WTC11 (cell line): Measurements from ENCODE around the gene PMS1. TPM values are rescaled to one million over a fixed set of nuclear protein-coding genes. Genes with fewer than 3 reads are reported as not detected.

Experiments
- ATAC-seq: fragments of 200-7000 bp; cut with Tn5 transposase; 2 replicates; pipeline ENCODE4 v1.10.0; 2021; ENCODE audit warnings: mild to moderate bottlenecking, moderate library complexity
- CTCF ChIA-PET: fragments of 300-600 bp; sonication (Branson Sonifier 250); formaldehyde crosslinking; loops from one replicate; lab custom pipeline; 2021; ENCODE audit warnings: antibody characterized with exemption; lab: Charles Lee
- POLR2A ChIA-PET: fragments of 350-600 bp; sonication (Branson Sonifier 250); formaldehyde crosslinking; loops from one replicate; lab custom pipeline; 2021; ENCODE audit warnings: antibody characterized with exemption; lab: Charles Lee
- DNase-seq: peaks from one replicate; pipeline ENCODE4 v3.0.0; 2021; ENCODE audit warnings: low spot score
- H3K27ac Mint-ChIP-seq: 2 replicates; pipeline ENCODE4 v1.8.0; 2021; ENCODE audit warnings: mixed read lengths
- H3K27me3 Mint-ChIP-seq: 2 replicates; pipeline ENCODE4 v1.8.0; 2021; ENCODE audit warnings: low read depth, mild to moderate bottlenecking, moderate library complexity, mixed read lengths
- H3K36me3 Mint-ChIP-seq: 2 replicates; pipeline ENCODE4 v1.8.0; 2021; ENCODE audit warnings: mixed read lengths
- H3K4me1 Mint-ChIP-seq: 2 replicates; pipeline ENCODE4 v1.8.0; 2022; ENCODE audit warnings: mixed read lengths
- H3K4me3 Mint-ChIP-seq: 2 replicates; pipeline ENCODE4 v1.8.0; 2021; ENCODE audit warnings: mild to moderate bottlenecking, moderate library complexity, mixed read lengths
- H3K9me3 Mint-ChIP-seq: 2 replicates; pipeline ENCODE4 v1.8.0; 2021; ENCODE audit warnings: mixed read lengths
- ATF1 ChIP-seq: sonication (generic); formaldehyde crosslinking; IDR thresholded peaks from 2 replicates; pipeline ENCODE4 v1.8.1; 2023; ENCODE audit warnings: mild to moderate bottlenecking, moderate library complexity, missing genetic modification reagents
- CBFB ChIP-seq: sonication (generic); formaldehyde crosslinking; IDR thresholded peaks from 2 replicates; pipeline ENCODE4 v1.8.1; 2022; ENCODE audit warnings: mild to moderate bottlenecking, low read depth, missing genetic modification reagents
- ELF4 ChIP-seq: sonication (generic); formaldehyde crosslinking; IDR thresholded peaks from 2 replicates; pipeline ENCODE4 v1.8.1; 2022; ENCODE audit warnings: low read depth, mild to moderate bottlenecking, moderate library complexity, missing genetic modification reagents
- NR2C2 ChIP-seq: sonication (generic); formaldehyde crosslinking; IDR thresholded peaks from 2 replicates; pipeline ENCODE4 v1.8.0; 2022; ENCODE audit warnings: mild to moderate bottlenecking, missing genetic modification reagents
- RORB ChIP-seq: fragments of 250-450 bp; sonication (Bioruptor Pico); IDR thresholded peaks from 2 replicates; pipeline ENCODE4 v1.9.0; 2021; ENCODE audit warnings: mild to moderate bottlenecking
- SMAD3 ChIP-seq: sonication (generic); formaldehyde crosslinking; IDR thresholded peaks from 2 replicates; pipeline ENCODE4 v1.8.0; 2022; ENCODE audit warnings: missing genetic modification reagents, mild to moderate bottlenecking, borderline replicate concordance
- SMAD4 ChIP-seq: sonication (generic); formaldehyde crosslinking; IDR thresholded peaks from 2 replicates; pipeline ENCODE4 v1.8.0; 2022; ENCODE audit warnings: mild to moderate bottlenecking, missing genetic modification reagents
- ZNF138 ChIP-seq: sonication (generic); formaldehyde crosslinking; conservative IDR thresholded peaks from 2 replicates; pipeline ENCODE4 v1.8.1; 2022; ENCODE audit warnings: mild to moderate bottlenecking, moderate library complexity, missing genetic modification reagents
- ZNF263 ChIP-seq: sonication (generic); formaldehyde crosslinking; IDR thresholded peaks from 2 replicates; pipeline ENCODE4 v1.8.1; 2022; ENCODE audit warnings: low read depth, mild to moderate bottlenecking, moderate library complexity, missing genetic modification reagents
- ZNF396 ChIP-seq: fragments of 250-450 bp; sonication (Bioruptor Pico); IDR thresholded peaks from 2 replicates; pipeline ENCODE4 v1.8.0; 2021; ENCODE audit warnings: mild to moderate bottlenecking, moderate library complexity, borderline replicate concordance
- ZNF416 ChIP-seq: fragments of 250-450 bp; sonication (Bioruptor Pico); IDR thresholded peaks from 2 replicates; pipeline ENCODE4 v1.9.0; 2021; ENCODE audit warnings: mild to moderate bottlenecking, inconsistent platforms
- total RNA-seq: library from RNA; stranded (reverse); gene quantifications from 3 replicates; pipeline ENCODE4 v1.2.3, GENCODE V29; 2021
- TF ChIP-seq, protein P1 (sequence below): sonication (generic); formaldehyde crosslinking; IDR thresholded peaks from 2 replicates; pipeline ENCODE4 v1.8.1; 2023; ENCODE audit warnings: mild to moderate bottlenecking, missing genetic modification reagents, borderline replicate concordance
- TF ChIP-seq, protein P2 (sequence below): fragments of 250-450 bp; sonication (Bioruptor Pico); IDR thresholded peaks from 2 replicates; pipeline ENCODE4 v1.9.0; 2021; ENCODE audit warnings: mild to moderate bottlenecking, borderline replicate concordance
- TF ChIP-seq, protein P3 (sequence below): sonication (generic); formaldehyde crosslinking; IDR thresholded peaks from 2 replicates; pipeline ENCODE4 v1.8.0; 2022; ENCODE audit warnings: mild to moderate bottlenecking, missing genetic modification reagents
- TF ChIP-seq, protein P4 (sequence below): fragments of 200-600 bp; IDR thresholded peaks from 2 replicates; pipeline ENCODE4 v1.8.0; 2022; ENCODE audit warnings: antibody characterized with exemption
- TF ChIP-seq, protein P5 (sequence below): sonication (generic); formaldehyde crosslinking; IDR thresholded peaks from 2 replicates; pipeline ENCODE4 v1.8.1; 2022; ENCODE audit warnings: low read depth, mild to moderate bottlenecking, moderate library complexity, missing genetic modification reagents, borderline replicate concordance
- TF ChIP-seq, protein P6 (sequence below): fragments of 250-450 bp; sonication (Bioruptor Pico); IDR thresholded peaks from 2 replicates; pipeline ENCODE4 v1.9.0; 2021; ENCODE audit warnings: mild to moderate bottlenecking
- TF ChIP-seq, protein P7 (sequence below): sonication (generic); formaldehyde crosslinking; IDR thresholded peaks from 2 replicates; pipeline ENCODE4 v1.8.0; 2022; ENCODE audit warnings: mild to moderate bottlenecking, missing genetic modification reagents
- TF ChIP-seq, protein P8 (sequence below): sonication (generic); formaldehyde crosslinking; IDR thresholded peaks from 2 replicates; pipeline ENCODE4 v1.8.1; 2022; ENCODE audit warnings: mild to moderate bottlenecking, moderate library complexity, missing genetic modification reagents

PMS1 gene
- total RNA-seq, 1 experiment from 2014 or later: 49.8 TPM

DNA sequence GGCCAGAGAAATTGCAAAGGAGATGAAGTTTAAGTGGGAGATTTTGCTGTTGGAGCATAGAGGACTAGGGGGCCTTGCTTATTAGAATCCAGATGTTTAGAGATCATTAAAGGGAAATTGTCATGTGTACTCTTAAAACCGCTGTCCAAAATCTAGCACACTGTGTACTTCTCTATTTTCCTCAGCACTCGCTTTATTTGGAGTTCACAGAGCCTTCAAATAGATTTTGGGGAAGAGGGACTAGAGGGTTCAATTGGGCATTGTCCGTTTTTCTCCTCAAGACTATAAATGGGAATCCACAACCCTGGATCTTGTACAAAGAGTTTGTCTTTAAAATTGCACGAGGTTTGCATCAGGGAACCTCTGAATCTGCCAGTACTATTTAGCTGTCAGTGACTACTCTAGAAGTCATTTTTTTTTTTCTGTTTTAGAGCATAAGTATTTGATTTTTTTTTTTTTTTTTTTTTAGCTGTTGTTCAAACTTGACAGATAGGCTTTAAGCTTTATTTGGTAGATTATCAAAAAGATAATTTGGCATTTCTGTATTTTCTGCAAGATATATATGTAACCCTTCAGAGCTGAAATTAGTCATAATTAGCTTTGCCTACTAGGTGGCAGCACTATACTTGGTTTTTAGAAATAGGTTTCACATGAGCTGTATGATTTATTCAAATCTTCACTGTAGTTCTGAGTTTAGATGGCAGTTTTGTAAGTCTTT, 14.2 kb downstream of the PMS1 start:
- no peaks in the 10 kb centered on the region for H3K4me1 Mint-ChIP-seq
- no peak overlapping the region for H3K27ac Mint-ChIP-seq
- ATAC-seq (no peak), DNase-seq (no peak)
- H3K36me3 Mint-ChIP-seq: peaks cover 39% of the 10 kb centered on the region
- H3K9me3 Mint-ChIP-seq: no peaks in the 10 kb centered on the region
- no peaks in the 10 kb centered on the region for H3K27me3 Mint-ChIP-seq
- ChIA-PET CTCF (interaction anchor here (0.6 to 1.2 kb wide), 9 partner anchors 10 to 1489 kb away, joined by 3 to 10 read pairs (median 4); partner anchors contain the start of gene OSGEPL1), POLR2A (interaction anchor here (0.6 kb wide), 1 partner anchor 1152 kb away, joined by 4 read pairs; no protein-coding TSS in a partner anchor)
- H3K4me3 Mint-ChIP-seq: no peak overlapping the region
- TF ChIP-seq SMAD3 (CRISPR knock-in tag): no peak
- TF ChIP-seq, protein P1, sequence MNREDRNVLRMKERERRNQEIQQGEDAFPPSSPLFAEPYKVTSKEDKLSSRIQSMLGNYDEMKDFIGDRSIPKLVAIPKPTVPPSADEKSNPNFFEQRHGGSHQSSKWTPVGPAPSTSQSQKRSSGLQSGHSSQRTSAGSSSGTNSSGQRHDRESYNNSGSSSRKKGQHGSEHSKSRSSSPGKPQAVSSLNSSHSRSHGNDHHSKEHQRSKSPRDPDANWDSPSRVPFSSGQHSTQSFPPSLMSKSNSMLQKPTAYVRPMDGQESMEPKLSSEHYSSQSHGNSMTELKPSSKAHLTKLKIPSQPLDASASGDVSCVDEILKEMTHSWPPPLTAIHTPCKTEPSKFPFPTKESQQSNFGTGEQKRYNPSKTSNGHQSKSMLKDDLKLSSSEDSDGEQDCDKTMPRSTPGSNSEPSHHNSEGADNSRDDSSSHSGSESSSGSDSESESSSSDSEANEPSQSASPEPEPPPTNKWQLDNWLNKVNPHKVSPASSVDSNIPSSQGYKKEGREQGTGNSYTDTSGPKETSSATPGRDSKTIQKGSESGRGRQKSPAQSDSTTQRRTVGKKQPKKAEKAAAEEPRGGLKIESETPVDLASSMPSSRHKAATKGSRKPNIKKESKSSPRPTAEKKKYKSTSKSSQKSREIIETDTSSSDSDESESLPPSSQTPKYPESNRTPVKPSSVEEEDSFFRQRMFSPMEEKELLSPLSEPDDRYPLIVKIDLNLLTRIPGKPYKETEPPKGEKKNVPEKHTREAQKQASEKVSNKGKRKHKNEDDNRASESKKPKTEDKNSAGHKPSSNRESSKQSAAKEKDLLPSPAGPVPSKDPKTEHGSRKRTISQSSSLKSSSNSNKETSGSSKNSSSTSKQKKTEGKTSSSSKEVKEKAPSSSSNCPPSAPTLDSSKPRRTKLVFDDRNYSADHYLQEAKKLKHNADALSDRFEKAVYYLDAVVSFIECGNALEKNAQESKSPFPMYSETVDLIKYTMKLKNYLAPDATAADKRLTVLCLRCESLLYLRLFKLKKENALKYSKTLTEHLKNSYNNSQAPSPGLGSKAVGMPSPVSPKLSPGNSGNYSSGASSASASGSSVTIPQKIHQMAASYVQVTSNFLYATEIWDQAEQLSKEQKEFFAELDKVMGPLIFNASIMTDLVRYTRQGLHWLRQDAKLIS (CRISPR knock-in tag): no peak
- TF ChIP-seq ZNF396 (CRISPR knock-in tag): no peak
- TF ChIP-seq, protein P2, sequence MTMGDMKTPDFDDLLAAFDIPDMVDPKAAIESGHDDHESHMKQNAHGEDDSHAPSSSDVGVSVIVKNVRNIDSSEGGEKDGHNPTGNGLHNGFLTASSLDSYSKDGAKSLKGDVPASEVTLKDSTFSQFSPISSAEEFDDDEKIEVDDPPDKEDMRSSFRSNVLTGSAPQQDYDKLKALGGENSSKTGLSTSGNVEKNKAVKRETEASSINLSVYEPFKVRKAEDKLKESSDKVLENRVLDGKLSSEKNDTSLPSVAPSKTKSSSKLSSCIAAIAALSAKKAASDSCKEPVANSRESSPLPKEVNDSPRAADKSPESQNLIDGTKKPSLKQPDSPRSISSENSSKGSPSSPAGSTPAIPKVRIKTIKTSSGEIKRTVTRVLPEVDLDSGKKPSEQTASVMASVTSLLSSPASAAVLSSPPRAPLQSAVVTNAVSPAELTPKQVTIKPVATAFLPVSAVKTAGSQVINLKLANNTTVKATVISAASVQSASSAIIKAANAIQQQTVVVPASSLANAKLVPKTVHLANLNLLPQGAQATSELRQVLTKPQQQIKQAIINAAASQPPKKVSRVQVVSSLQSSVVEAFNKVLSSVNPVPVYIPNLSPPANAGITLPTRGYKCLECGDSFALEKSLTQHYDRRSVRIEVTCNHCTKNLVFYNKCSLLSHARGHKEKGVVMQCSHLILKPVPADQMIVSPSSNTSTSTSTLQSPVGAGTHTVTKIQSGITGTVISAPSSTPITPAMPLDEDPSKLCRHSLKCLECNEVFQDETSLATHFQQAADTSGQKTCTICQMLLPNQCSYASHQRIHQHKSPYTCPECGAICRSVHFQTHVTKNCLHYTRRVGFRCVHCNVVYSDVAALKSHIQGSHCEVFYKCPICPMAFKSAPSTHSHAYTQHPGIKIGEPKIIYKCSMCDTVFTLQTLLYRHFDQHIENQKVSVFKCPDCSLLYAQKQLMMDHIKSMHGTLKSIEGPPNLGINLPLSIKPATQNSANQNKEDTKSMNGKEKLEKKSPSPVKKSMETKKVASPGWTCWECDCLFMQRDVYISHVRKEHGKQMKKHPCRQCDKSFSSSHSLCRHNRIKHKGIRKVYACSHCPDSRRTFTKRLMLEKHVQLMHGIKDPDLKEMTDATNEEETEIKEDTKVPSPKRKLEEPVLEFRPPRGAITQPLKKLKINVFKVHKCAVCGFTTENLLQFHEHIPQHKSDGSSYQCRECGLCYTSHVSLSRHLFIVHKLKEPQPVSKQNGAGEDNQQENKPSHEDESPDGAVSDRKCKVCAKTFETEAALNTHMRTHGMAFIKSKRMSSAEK (CRISPR knock-in tag): no peak
- TF ChIP-seq NR2C2 (CRISPR knock-in tag): no peak
- TF ChIP-seq, protein P3, sequence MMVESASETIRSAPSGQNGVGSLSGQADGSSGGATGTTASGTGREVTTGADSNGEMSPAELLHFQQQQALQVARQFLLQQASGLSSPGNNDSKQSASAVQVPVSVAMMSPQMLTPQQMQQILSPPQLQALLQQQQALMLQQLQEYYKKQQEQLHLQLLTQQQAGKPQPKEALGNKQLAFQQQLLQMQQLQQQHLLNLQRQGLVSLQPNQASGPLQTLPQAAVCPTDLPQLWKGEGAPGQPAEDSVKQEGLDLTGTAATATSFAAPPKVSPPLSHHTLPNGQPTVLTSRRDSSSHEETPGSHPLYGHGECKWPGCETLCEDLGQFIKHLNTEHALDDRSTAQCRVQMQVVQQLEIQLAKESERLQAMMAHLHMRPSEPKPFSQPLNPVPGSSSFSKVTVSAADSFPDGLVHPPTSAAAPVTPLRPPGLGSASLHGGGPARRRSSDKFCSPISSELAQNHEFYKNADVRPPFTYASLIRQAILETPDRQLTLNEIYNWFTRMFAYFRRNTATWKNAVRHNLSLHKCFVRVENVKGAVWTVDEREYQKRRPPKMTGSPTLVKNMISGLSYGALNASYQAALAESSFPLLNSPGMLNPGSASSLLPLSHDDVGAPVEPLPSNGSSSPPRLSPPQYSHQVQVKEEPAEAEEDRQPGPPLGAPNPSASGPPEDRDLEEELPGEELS (CRISPR knock-in tag): no peak
- TF ChIP-seq, protein P4, sequence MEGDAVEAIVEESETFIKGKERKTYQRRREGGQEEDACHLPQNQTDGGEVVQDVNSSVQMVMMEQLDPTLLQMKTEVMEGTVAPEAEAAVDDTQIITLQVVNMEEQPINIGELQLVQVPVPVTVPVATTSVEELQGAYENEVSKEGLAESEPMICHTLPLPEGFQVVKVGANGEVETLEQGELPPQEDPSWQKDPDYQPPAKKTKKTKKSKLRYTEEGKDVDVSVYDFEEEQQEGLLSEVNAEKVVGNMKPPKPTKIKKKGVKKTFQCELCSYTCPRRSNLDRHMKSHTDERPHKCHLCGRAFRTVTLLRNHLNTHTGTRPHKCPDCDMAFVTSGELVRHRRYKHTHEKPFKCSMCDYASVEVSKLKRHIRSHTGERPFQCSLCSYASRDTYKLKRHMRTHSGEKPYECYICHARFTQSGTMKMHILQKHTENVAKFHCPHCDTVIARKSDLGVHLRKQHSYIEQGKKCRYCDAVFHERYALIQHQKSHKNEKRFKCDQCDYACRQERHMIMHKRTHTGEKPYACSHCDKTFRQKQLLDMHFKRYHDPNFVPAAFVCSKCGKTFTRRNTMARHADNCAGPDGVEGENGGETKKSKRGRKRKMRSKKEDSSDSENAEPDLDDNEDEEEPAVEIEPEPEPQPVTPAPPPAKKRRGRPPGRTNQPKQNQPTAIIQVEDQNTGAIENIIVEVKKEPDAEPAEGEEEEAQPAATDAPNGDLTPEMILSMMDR: no peak
- TF ChIP-seq CBFB (CRISPR knock-in tag): no peak
- TF ChIP-seq, protein P5, sequence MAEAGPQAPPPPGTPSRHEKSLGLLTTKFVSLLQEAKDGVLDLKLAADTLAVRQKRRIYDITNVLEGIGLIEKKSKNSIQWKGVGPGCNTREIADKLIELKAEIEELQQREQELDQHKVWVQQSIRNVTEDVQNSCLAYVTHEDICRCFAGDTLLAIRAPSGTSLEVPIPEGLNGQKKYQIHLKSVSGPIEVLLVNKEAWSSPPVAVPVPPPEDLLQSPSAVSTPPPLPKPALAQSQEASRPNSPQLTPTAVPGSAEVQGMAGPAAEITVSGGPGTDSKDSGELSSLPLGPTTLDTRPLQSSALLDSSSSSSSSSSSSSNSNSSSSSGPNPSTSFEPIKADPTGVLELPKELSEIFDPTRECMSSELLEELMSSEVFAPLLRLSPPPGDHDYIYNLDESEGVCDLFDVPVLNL (CRISPR knock-in tag): no peak
- TF ChIP-seq, protein P6, sequence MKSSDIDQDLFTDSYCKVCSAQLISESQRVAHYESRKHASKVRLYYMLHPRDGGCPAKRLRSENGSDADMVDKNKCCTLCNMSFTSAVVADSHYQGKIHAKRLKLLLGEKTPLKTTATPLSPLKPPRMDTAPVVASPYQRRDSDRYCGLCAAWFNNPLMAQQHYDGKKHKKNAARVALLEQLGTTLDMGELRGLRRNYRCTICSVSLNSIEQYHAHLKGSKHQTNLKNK (CRISPR knock-in tag): no peak
- no peak for TF ChIP-seq ZNF416 (CRISPR knock-in tag)
- TF ChIP-seq ELF4 (CRISPR knock-in tag): no peak
- TF ChIP-seq, protein P7, sequence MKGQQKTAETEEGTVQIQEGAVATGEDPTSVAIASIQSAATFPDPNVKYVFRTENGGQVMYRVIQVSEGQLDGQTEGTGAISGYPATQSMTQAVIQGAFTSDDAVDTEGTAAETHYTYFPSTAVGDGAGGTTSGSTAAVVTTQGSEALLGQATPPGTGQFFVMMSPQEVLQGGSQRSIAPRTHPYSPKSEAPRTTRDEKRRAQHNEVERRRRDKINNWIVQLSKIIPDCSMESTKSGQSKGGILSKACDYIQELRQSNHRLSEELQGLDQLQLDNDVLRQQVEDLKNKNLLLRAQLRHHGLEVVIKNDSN: no peak
- no peak for TF ChIP-seq ATF1
- no peak for TF ChIP-seq RORB (CRISPR knock-in tag)
- TF ChIP-seq ZNF263 (CRISPR knock-in tag): no peak
- no peak for TF ChIP-seq SMAD4 (CRISPR knock-in tag)
- TF ChIP-seq ZNF138 (CRISPR knock-in tag): no peak
- TF ChIP-seq, protein P8, sequence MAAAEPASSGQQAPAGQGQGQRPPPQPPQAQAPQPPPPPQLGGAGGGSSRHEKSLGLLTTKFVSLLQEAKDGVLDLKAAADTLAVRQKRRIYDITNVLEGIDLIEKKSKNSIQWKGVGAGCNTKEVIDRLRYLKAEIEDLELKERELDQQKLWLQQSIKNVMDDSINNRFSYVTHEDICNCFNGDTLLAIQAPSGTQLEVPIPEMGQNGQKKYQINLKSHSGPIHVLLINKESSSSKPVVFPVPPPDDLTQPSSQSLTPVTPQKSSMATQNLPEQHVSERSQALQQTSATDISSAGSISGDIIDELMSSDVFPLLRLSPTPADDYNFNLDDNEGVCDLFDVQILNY: no peak
